DOHH2 (cell line): ENCODE data around the gene LAMA5.

Experiments used
- H3F3A ChIP-seq: fragments of 200-600 bp; sonication (generic), shearing (Covaris generic); 2 replicates; pipeline ENCODE4 v1.6.0; 2016; ENCODE audit warnings: antibody characterized with exemption, mild to moderate bottlenecking; ENCODE audit not compliant: control insufficient read depth, insufficient read depth
- H3K27ac ChIP-seq: fragments of 200-600 bp; sonication (generic); 2 replicates; pipeline ENCODE4 v1.5.1; 2014; ENCODE audit warnings: low read depth, mild to moderate bottlenecking, low read length, moderate library complexity
- H3K27me3 ChIP-seq: fragments of 200-600 bp; sonication (generic); 2 replicates; pipeline ENCODE4 v1.6.1; 2014; ENCODE audit warnings: mild to moderate bottlenecking, low read length, mixed read lengths; ENCODE audit not compliant: control insufficient read depth
- H3K36me3 ChIP-seq: fragments of 200-600 bp; sonication (generic); 2 replicates; pipeline ENCODE4 v1.6.1; 2014; ENCODE audit warnings: mild to moderate bottlenecking, low read length, moderate library complexity, mixed read lengths; ENCODE audit not compliant: control insufficient read depth
- H3K4me1 ChIP-seq: fragments of 200-600 bp; sonication (generic); 2 replicates; pipeline ENCODE4 v1.6.1; 2014; ENCODE audit warnings: mild to moderate bottlenecking, low read length, mixed read lengths; ENCODE audit not compliant: control insufficient read depth
- H3K4me2 ChIP-seq: fragments of 200-600 bp; sonication (generic); 2 replicates; pipeline ENCODE4 v1.6.0; 2014; ENCODE audit warnings: mild to moderate bottlenecking, low read length, moderate library complexity
- H3K4me3 ChIP-seq: fragments of 200-600 bp; sonication (generic); 2 replicates; pipeline ENCODE4 v1.5.1; 2014; ENCODE audit warnings: mild to moderate bottlenecking, low read length, mixed read lengths
- H3K79me2 ChIP-seq: fragments of 200-600 bp; sonication (generic); 2 replicates; pipeline ENCODE4 v1.6.1; 2014; ENCODE audit warnings: mild to moderate bottlenecking, low read length, mixed read lengths; ENCODE audit not compliant: control insufficient read depth
- H3K9me2 ChIP-seq: fragments of 200-600 bp; sonication (generic); replicated peaks from 2 replicates; pipeline ENCODE4 v1.6.1; 2014; ENCODE audit warnings: mild to moderate bottlenecking, low read length, mixed read lengths; ENCODE audit not compliant: control insufficient read depth
- H3K9me3 ChIP-seq: fragments of 200-600 bp; sonication (generic); 2 replicates; pipeline ENCODE4 v1.6.1; 2014; ENCODE audit warnings: antibody characterized with exemption, low read length, mixed read lengths; ENCODE audit not compliant: control insufficient read depth, insufficient read depth
- H4K20me1 ChIP-seq: fragments of 200-600 bp; sonication (generic); 2 replicates; pipeline ENCODE4 v1.6.0; 2014; ENCODE audit warnings: low read depth, mild to moderate bottlenecking, antibody characterized with exemption, low read length, moderate library complexity; ENCODE audit not compliant: control insufficient read depth, insufficient read depth
- EZH2phosphoT487 ChIP-seq: fragments of 200-600 bp; sonication (generic); IDR thresholded peaks from 2 replicates; pipeline ENCODE4 v1.6.1; 2017; ENCODE audit warnings: borderline replicate concordance, mild to moderate bottlenecking, antibody characterized with exemption, low read length, moderate library complexity, mixed read lengths
- TF ChIP-seq, protein P1 (sequence below): fragments of 200-600 bp; sonication (generic); IDR thresholded peaks from one replicate; pipeline ENCODE4 v1.5.1; 2014; ENCODE audit warnings: antibody characterized with exemption, mild to moderate bottlenecking, low read depth, low read length; ENCODE audit not compliant: poor library complexity, severe bottlenecking

LAMA5 gene

DNA sequence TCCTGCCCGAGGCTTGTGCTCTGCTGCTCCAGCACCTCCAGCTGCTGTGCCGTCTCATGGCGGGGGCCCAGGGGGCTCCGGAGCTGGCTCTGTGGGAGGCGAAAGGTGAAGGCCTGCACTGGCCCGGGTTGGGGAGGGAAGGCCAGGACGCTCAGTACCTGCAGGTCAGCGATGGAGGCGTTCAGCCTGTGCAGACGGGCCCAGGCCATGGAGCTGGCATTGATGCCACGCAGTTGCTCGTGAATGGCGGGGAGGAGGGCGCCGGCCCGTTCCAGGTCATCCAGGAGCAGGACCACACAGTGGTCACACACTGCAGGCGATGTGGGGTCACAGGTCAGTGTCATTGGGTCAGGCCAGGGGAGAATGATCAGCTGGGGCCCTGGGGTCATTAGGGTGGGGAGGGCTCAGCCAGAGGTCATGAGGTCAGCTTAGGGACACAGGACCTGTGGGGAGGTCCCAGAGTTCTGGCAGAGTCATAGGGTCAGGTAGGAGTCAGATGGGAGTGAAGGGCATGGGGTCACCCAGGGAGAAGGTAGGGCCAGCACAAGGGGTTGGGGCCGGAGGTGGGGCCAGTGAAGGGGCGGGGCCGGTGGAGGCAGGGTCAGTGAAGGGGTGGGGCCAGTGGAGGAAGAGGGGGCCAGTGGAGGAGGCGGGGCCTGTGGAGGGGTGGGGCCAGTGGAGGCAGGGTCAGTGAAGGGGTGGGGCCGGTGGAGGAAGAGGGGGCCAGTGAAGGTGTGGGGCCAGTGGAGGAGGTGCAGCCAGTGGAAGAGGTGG, 46.3 kb downstream of the LAMA5 start:
- Histone ChIP-seq H3K9me3 (no peaks in the 10 kb centered on the region), H3K36me3 (peaks cover 23% of the 10 kb centered on the region), H4K20me1 (peaks cover 2% of the 10 kb centered on the region; the same call in 1 of the 2 replicates), H3K4me1 (no peaks in the 10 kb centered on the region), H3K9me2 (no peaks in the 10 kb centered on the region), H3F3A (no peaks in the 10 kb centered on the region; the same call in 1 of the 2 replicates), H3K27ac (no peak overlapping the region), H3K27me3 (no peaks in the 10 kb centered on the region), H3K79me2 (no peaks in the 10 kb centered on the region), H3K4me3 (no peak overlapping the region), H3K4me2 (no peak overlapping the region)
- TF ChIP-seq, protein P1, sequence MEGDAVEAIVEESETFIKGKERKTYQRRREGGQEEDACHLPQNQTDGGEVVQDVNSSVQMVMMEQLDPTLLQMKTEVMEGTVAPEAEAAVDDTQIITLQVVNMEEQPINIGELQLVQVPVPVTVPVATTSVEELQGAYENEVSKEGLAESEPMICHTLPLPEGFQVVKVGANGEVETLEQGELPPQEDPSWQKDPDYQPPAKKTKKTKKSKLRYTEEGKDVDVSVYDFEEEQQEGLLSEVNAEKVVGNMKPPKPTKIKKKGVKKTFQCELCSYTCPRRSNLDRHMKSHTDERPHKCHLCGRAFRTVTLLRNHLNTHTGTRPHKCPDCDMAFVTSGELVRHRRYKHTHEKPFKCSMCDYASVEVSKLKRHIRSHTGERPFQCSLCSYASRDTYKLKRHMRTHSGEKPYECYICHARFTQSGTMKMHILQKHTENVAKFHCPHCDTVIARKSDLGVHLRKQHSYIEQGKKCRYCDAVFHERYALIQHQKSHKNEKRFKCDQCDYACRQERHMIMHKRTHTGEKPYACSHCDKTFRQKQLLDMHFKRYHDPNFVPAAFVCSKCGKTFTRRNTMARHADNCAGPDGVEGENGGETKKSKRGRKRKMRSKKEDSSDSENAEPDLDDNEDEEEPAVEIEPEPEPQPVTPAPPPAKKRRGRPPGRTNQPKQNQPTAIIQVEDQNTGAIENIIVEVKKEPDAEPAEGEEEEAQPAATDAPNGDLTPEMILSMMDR: no peak
- no peak for TF ChIP-seq EZH2phosphoT487

DNA sequence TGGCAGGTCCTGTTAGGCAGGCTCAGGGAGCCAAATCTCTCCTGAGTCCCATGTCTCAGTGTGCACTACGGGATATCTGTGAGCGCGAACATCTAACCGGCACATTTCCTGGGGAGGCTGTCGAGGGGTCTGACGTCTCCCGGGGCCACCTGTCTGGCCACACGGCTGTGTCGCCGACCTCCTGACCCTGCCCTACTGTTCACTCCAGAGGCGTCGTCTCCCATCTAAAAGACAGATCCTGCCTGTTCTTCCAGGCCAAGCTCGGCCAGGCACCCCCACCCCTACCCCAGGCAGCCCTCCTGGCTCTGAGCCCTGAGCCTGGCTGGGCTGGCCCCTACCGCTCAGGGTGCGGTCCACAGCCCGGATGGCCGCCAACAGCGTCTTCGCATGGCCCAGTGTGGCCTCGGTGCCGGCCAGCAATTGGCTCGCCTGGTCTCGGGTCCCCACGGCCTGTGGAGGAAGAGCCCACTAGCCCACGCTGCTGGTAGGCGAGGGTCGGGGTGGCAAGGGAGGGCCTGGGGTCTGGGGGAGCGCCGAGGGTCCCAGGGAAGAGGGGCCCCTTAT, 47.7 kb downstream of the LAMA5 start:
- Histone ChIP-seq H4K20me1 (peaks cover 2% of the 10 kb centered on the region; the same call in 1 of the 2 replicates), H3K4me1 (no peaks in the 10 kb centered on the region), H3K27ac (no peak overlapping the region), H3K9me3 (no peaks in the 10 kb centered on the region), H3K79me2 (no peaks in the 10 kb centered on the region), H3K4me2 (no peak overlapping the region), H3K9me2 (no peaks in the 10 kb centered on the region), H3F3A (no peaks in the 10 kb centered on the region; the same call in 1 of the 2 replicates), H3K4me3 (no peak overlapping the region), H3K36me3 (peaks cover 24% of the 10 kb centered on the region), H3K27me3 (no peaks in the 10 kb centered on the region)
- no peak for TF ChIP-seq EZH2phosphoT487
- TF ChIP-seq, protein P1: no peak

DNA sequence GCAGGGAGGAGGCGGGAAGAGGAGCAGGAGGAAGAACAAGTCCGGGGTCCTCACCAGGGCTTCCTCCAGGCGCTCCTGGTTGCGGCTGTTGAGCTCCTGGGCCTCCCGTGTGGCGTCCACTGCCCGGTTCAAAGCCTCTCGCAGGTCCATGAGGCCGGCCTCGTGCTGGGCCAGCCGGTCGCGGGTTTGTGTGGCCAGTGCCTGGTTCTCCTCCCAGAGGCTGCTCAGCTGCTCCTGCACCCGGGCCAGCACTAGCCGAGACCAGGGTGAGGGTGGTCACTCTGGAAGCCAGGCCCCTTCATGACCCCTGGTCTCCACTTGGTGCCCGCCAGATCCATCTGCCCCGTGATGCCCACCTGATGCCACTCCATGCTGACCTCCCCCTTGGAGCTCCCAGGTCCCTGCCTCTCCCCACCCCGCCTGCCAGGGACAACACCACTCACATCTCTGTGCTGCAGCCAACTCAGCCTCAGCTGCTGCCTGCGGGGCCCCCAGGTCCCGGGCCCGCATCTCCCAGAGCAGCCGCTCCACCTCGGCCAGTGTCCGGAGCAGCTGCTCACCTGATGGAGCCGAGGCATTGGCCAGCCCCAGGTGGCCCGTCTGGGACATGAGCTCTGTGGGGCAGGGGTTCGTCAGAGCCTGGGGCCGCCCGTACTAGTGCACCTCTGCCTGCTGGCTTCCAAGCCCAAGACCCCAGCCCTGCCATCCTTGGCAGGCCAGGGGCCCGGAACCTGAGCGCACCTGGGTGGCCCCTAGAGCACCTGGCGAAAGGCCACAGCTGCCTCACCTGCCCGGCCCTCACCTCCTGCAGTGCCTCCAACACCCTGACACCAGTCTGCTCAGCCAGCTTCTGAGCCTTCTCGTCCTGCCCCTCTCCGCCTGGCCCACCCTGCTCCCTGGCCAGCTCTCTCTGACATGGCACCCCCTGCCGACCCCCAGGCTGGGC, 48.4 kb downstream of the LAMA5 start:
- Histone ChIP-seq H3F3A (no peaks in the 10 kb centered on the region; the same call in 1 of the 2 replicates), H3K27ac (no peak overlapping the region), H3K9me3 (no peaks in the 10 kb centered on the region), H3K4me1 (no peaks in the 10 kb centered on the region), H3K9me2 (no peaks in the 10 kb centered on the region), H4K20me1 (peaks cover 2% of the 10 kb centered on the region; the same call in 1 of the 2 replicates), H3K4me2 (no peak overlapping the region), H3K4me3 (no peak overlapping the region), H3K27me3 (no peaks in the 10 kb centered on the region), H3K36me3 (peaks cover 24% of the 10 kb centered on the region), H3K79me2 (no peaks in the 10 kb centered on the region)
- TF ChIP-seq, protein P1: no peak
- TF ChIP-seq EZH2phosphoT487: no peak
